OCI-LY3 (cell line): ENCODE measurements around the gene MUC4.

Source experiments
- H2AFZ ChIP-seq: fragments of 200-600, 300-600 bp; shearing (Covaris generic); 2 replicates; pipeline ENCODE4 v1.6.0; 2014; ENCODE audit warnings: antibody characterized with exemption, low read depth, low read length
- H3K27ac ChIP-seq: fragments of 200-600, 300-600 bp; sonication (generic); 2 replicates; pipeline ENCODE4 v1.5.1; 2014; ENCODE audit warnings: mild to moderate bottlenecking, low read length, moderate library complexity, mixed read lengths
- H3K27me3 ChIP-seq: fragments of 200-600, 300-600 bp; sonication (generic); 2 replicates; pipeline ENCODE4 v1.6.1; 2014; ENCODE audit warnings: low read depth, low read length, mixed read lengths
- H3K36me3 ChIP-seq: fragments of 200-600, 300-600 bp; sonication (generic); replicated peaks from 2 replicates; pipeline ENCODE3; 2014; ENCODE audit warnings: low read depth, low read length, mixed read lengths
- H3K4me1 ChIP-seq: fragments of 300-600, 200-600 bp; sonication (generic); 2 replicates; pipeline ENCODE4 v1.6.1; 2014; ENCODE audit warnings: low read length, mixed read lengths
- H3K4me2 ChIP-seq: fragments of 200-600, 300-600 bp; sonication (generic); 2 replicates; pipeline ENCODE4 v1.6.1; 2014; ENCODE audit warnings: low read length, mixed read lengths
- H3K4me3 ChIP-seq: fragments of 300-600, 200-600 bp; sonication (generic); 2 replicates; pipeline ENCODE4 v1.5.1; 2014; ENCODE audit warnings: antibody characterized with exemption, mild to moderate bottlenecking, low read length, moderate library complexity
- H3K79me2 ChIP-seq: fragments of 300-600, 200-600 bp; shearing (Covaris generic); 2 replicates; pipeline ENCODE4 v1.6.1; 2014; ENCODE audit warnings: mild to moderate bottlenecking, low read length, mixed read lengths
- H3K9ac ChIP-seq: fragments of 300-600, 200-600 bp; shearing (Covaris generic); 2 replicates; pipeline ENCODE4 v1.6.0; 2014; ENCODE audit warnings: mild to moderate bottlenecking, low read length, moderate library complexity
- H3K9me3 ChIP-seq: fragments of 200-600, 300-600 bp; shearing (Covaris generic); 2 replicates; pipeline ENCODE4 v1.6.1; 2014; ENCODE audit warnings: low read length, mixed read lengths; ENCODE audit not compliant: insufficient read depth
- H4K20me1 ChIP-seq: fragments of 200-600, 300-600 bp; sonication (generic); 2 replicates; pipeline ENCODE4 v1.6.1; 2016; ENCODE audit warnings: low read length, mixed read lengths; ENCODE audit not compliant: insufficient read depth
- CTCF ChIP-seq: fragments of 200-600, 300-600 bp; sonication (generic); IDR thresholded peaks from 2 replicates; pipeline ENCODE4 v1.5.1; 2014; ENCODE audit warnings: antibody characterized with exemption, low read length, low read depth
- EZH2phosphoT487 ChIP-seq: fragments of 200-600 bp; shearing (Covaris generic); IDR thresholded peaks from 2 replicates; pipeline ENCODE4 v1.6.1; 2018; ENCODE audit warnings: antibody characterized with exemption, mixed run types, low read depth

The MUC4 gene

GRCh38 chr3:195770081-195770840 is 41.5 kb downstream of the MUC4 start:
- H3K27me3 ChIP-seq: no peaks in the 10 kb centered on the region
- H3K9me3 ChIP-seq: no peaks in the 10 kb centered on the region
- no peak overlapping the region for H3K4me2 ChIP-seq
- TF ChIP-seq EZH2phosphoT487 (no peak), CTCF (no peak)
- no peak overlapping the region for H3K27ac ChIP-seq
- no peak overlapping the region for H3K9ac ChIP-seq
- H3K4me1 ChIP-seq: no peaks in the 10 kb centered on the region
- no peak overlapping the region for H2AFZ ChIP-seq
- no peaks in the 10 kb centered on the region for H3K79me2 ChIP-seq
- no peak overlapping the region for H3K4me3 ChIP-seq
- no peaks in the 10 kb centered on the region for H3K36me3 ChIP-seq
- no peaks in the 10 kb centered on the region for H4K20me1 ChIP-seq

GRCh38 chr3:195769551-195769950 is 42.2 kb downstream of the MUC4 start:
- H3K27me3 ChIP-seq: no peaks in the 10 kb centered on the region
- TF ChIP-seq CTCF: no peak
- TF ChIP-seq EZH2phosphoT487: no peak
- H2AFZ ChIP-seq: no peak overlapping the region

GRCh38 chr3:195768831-195769303 is 42.9 kb downstream of the MUC4 start:
- Histone ChIP-seq H3K4me1 (no peaks in the 10 kb centered on the region), H3K4me2 (no peak overlapping the region), H3K36me3 (no peaks in the 10 kb centered on the region), H3K9me3 (no peaks in the 10 kb centered on the region), H3K4me3 (no peak overlapping the region), H2AFZ (no peak overlapping the region), H4K20me1 (no peaks in the 10 kb centered on the region), H3K9ac (no peak overlapping the region), H3K79me2 (no peaks in the 10 kb centered on the region), H3K27me3 (no peaks in the 10 kb centered on the region), H3K27ac (no peak overlapping the region)
- no peak for TF ChIP-seq EZH2phosphoT487
- no peak for TF ChIP-seq CTCF

More at GRCh38 chr3:195769551-195769950, 42.2 kb downstream of the MUC4 start:
- Histone ChIP-seq H3K4me3 (no peak overlapping the region), H3K4me1 (no peaks in the 10 kb centered on the region), H3K79me2 (no peaks in the 10 kb centered on the region), H3K4me2 (no peak overlapping the region), H3K27ac (no peak overlapping the region), H3K9me3 (no peaks in the 10 kb centered on the region), H4K20me1 (no peaks in the 10 kb centered on the region), H3K9ac (no peak overlapping the region), H3K36me3 (no peaks in the 10 kb centered on the region)

- Histone ChIP-seq H3K79me2 (no peaks in the 10 kb centered on the region), H3K4me2 (no peak overlapping the region), H3K27ac (no peak overlapping the region), H3K36me3 (no peaks in the 10 kb centered on the region), H3K9me3 (no peaks in the 10 kb centered on the region), H3K9ac (no peak overlapping the region), H3K4me1 (no peaks in the 10 kb centered on the region), H4K20me1 (no peaks in the 10 kb centered on the region), H2AFZ (no peak overlapping the region), H3K4me3 (no peak overlapping the region), H3K27me3 (no peaks in the 10 kb centered on the region)
- TF ChIP-seq EZH2phosphoT487 (no peak), CTCF (no peak)
These were observed 43.3 kb downstream of the MUC4 start for GRCh38 chr3:195768414-195768813.
